ENCODE data around the gene DIAPH1.

Gene DIAPH1

DNA sequence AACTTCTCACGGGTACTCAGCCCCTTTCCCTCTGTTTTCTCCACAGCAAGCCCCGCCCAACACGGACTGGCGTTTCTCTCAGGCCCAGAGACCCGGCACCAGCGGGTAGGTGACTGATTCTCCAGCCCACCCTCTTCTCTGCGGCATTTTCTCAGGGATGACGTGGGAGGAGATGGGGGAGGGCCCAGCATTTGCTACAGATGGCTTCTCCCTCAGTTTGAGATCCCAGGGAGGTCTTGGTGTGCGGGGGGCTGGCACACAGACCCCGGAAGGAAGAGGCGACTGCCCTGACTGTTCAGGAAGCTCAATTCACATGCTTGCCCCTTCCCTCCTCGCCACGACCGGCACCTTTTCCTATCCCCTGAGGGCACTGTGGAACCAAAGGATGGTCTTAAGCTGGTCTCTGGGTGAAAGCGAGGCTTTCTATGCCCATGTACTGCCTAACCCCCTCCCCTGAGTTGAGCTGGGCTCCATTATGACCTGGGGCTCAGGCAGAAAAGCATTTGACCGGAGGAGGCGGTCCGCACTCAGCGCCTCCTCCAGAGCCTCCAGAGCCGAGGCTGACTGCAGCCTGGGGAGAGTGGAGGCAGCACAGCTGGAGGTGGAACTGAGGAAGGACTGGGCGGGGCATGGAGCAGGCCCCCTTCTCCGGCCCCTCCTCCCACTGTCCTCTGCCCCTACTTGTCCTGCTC is 123.9 kb downstream of the DIAPH1 start:
- no peak for DNase-seq

DNA sequence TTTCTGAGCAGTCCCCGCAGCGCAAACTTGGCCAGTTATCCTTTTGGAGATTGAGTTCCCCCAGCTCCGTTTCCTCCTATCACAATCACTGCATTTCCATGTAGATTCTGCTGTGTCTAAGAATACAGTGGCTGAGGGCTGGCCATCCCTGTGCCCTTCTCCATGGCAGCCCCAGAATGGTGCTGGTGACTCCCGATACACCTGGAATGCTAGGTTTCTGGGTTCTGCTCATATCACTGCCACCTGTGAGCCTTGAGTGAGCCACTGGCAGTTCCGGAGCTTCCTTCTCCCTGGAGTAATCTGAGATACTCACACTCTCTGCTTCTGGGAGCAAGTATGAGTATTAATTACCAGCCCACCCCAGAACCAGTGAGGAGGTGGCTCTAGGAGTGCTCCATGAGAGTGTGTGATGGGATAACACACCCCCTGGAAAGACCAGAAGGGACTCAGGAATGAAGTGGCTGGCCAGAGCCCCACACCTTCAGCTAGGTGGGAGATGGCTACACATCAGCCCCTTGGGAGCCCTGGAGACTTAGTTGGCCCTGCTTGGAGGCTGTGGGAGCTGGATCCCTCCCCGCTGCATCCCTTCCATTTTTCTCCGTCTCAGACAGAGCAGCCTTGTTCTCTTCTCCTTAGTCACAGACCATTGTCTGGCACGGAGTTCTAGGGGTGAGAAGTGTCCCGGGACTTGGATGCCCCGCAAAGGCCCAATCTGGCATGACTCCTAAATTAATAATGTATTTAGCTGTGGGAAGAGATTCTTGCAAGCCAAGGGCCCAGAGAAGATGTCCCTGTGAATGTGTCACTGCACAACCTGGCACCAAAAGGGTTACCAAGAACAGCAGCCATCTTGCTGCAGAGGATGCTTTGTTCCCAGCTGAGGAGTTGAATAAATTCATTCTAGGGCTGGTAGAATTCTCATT is 125.0 kb downstream of the DIAPH1 start:
- DNase-seq = no peak

DNA sequence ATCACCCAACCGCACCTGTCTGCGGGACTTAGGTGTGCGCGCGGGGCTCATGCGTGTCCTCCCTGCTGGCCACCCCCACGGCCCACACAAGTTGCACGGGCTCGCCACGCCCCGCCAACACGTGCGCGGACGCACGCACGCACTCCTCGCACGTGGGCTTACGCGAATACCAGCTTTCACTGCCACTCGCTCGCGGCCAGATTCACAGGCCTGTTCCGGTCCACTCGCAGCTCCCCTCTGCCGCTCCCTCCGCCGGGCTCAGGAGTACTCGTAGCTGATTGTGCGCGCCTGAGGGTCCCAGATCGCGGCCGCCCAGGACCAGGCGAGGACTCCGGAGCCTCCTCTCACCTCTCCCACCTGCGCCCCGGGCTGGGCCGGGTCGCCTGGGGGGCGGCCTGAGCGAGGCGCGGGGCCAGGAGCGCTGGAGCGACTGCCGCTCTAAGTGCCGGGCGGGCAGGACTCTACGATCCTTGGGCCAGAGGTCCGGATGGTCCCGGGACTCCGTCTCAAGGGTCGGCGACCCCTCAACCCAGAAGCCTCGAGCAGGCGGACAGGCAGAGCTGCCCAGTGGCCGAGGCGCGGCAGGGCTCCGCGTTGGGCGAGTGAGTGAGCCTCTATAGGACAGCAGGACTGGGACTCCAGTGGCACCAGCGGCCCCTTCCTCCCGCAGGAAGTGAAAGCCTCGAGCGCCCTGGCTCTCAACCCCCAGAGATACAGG is 126.5 kb downstream of the DIAPH1 start:
- no peak for DNase-seq

DNA sequence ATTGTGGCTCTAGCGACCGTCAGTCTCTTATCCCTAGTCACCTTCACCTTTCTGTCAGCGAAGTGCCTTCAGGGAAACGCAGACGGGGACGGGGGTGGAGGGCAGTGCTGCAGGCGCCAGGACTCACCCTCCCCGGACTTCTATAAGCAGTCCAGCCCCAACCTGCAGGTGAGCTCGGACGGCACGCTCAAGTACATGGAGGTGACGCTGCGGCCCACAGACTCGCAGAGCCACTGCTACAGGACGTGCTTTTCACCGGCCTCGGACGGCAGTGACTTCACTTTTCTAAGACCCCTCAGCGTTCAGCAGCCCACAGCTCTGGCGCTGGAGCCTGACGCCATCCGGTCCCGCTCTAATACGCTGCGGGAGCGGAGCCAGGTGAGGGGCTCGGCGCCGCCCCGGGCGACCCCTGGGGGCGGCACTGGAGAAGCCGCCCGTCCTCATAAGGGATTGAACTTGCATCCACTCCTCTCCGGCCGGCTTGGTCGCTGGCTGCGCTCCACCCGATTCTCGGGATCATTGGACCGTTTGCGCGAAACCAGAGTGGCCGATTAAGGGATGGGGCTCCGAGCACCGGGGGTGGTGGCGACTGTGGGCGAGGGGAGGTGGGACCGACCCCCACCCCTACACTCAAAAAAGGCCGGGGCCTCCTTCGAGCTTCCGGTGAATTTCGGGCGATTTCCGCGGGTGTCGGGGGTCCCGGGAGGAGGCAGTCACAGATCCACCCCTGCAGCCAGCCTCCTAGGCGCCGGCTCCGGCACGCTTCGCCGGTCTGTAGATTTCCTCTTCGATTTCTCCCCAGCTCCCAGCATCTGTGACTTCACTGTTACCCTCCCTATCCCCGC is 127.3 kb downstream of the DIAPH1 start:
- DNase-seq = no peak

DNA sequence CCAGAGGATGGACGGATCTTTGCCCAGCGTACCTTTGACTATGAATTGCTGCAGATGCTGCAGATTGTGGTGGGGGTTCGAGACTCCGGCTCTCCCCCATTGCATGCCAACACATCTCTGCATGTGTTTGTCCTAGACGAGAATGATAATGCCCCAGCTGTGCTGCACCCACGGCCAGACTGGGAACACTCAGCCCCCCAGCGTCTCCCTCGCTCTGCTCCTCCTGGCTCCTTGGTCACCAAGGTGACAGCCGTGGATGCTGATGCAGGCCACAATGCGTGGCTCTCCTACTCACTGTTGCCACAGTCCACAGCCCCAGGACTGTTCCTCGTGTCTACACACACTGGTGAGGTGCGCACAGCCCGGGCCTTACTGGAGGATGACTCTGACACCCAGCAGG is 128.0 kb downstream of the DIAPH1 start:
- DNase-seq = no peak

- no peak for DNase-seq
Measured at GRCh38 chr5:141490271-141490670, 128.5 kb downstream of the DIAPH1 start.

- no peak for DNase-seq
Measured at GRCh38 chr5:141489841-141490240, 129.0 kb downstream of the DIAPH1 start.

GRCh38 chr5:141488591-141489561 is 129.9 kb downstream of the DIAPH1 start, which contains the start of gene PCDHGC5:
TSS of gene PCDHGC5 (plus strand) at chr5:141489081. CDS start at chr5:141489241, 160 bp downstream.
- peak; percentile 7 for DNase-seq

DNA sequence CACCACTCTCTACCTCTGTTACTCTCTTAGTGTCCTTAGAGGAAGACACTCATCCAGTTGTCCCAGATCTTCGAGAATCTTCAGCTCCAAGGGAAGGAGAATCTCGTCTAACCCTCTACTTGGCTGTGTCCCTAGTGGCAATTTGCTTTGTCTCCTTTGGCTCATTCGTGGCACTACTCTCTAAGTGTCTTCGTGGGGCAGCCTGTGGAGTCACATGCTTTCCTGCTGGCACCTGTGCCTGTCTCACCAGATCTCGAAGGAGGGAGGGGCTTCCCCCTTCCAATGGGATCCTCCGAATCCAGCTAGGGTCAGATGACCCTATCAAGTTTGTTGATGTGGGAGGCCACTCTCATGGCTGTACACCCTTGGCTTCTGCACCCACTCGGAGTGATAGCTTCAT is 131.7 kb downstream of the DIAPH1 start:
- DNase-seq = no peak

DNA sequence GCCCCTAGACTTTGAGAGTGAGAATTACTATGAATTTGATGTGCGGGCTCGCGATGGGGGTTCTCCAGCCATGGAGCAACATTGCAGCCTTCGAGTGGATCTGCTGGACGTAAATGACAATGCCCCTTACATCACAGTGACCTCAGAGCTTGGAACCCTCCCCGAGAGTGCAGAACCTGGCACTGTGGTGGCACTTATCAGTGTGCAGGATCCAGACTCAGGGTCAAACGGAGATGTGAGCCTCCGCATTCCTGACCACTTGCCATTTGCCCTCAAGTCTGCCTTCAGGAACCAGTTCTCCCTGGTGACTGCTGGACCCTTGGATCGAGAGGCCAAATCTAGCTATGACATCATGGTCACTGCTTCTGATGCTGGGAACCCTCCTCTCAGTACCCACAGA is 132.7 kb downstream of the DIAPH1 start:
- no peak for DNase-seq

DNA sequence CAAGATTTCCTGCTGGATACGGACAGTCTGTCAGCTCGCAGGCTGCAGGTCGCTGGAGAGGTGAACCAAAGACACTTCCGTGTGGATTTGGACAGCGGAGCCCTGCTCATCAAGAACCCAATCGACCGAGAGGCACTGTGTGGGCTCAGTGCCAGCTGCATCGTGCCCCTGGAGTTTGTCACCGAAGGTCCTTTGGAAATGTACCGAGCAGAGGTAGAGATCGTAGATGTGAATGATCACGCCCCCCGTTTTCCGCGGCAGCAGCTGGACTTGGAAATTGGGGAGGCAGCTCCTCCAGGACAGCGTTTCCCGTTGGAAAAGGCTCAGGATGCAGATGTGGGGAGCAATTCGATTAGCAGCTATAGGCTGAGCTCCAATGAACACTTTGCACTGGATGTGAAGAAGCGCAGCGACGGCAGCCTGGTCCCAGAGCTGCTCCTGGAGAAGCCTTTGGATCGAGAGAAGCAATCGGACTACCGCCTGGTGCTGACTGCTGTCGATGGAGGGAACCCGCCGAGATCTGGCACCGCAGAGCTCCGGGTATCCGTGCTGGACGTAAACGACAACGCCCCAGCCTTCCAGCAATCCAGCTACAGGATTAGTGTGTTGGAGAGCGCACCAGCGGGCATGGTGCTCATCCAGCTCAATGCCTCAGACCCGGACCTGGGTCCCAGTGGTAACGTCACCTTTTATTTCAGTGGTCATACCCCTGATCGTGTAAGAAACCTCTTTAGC is 133.3 kb downstream of the DIAPH1 start:
- DNase-seq = no peak

DNA sequence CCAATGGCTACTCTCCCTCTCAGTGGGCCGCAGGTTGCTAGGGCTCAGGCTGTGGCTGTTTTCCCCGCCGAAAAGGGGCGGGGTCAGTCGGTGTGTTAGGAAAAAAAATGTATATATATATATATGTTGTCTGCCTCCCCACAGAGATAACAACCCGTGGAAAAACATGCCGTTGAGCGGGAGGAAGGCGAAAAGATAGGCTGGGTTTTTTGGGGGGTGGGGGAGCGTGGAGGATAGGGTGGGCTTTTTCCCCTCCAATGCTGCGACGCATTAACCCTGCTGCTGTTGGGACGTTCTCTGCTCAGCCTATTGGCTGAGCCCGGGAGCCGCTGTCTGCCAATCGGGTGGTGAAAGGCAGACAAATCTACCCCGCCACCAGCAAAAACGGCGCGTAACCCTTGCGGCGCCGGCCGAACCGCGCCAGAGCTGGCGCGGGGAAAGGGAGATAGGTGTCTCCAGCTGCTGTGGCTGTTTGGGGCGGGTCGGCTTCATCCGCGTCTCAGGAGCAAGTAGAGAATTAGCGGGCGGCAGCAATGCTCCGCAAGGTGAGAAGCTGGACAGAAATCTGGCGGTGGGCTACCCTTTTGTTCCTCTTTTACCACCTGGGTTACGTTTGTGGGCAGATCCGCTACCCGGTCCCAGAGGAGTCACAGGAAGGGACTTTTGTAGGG is 134.0 kb downstream of the DIAPH1 start, which contains the start of gene PCDHGC4:
Gene PCDHGC4 (plus strand): TSS at position 390 of the 671 bp plus-strand sequence. CDS start 144 bp downstream, at position 534.
- no peak for DNase-seq

DNA sequence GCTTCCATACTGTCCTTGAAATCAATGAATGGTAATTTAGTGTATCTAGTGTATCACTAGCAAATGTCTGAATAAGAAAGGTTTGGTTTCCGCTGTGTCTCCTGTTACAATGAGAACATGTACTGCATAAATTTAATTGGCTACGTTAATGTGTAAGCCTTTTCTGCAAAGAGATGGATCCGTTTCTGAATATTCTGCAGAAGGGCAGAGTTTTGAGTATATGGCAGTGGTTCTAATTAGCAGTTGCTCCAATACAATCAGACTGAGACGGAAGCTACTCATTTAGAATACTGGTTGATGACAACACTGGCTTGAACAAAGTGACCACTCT is 134.5 kb downstream of the DIAPH1 start:
- DNase-seq = no peak

DNA sequence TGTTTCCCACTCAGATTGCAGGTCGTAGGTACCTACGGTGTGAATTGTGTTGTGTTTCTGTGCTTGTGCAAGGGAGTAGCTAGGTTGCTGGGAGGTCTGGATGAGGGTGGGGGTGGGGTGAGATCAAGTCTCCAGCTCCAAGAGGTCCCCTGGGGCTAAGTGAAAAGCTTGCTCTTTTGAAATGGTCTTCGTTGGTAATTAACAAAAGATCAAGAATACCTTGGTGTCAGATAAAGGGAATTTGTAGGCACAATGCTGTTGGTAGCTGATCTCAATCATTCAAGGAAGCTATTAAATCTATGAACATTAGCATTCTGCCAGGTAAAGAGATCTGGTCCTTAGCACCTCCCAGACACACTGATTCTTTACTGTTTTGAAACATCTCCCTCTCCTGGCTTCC is 134.9 kb downstream of the DIAPH1 start:
- no peak for DNase-seq

DNA sequence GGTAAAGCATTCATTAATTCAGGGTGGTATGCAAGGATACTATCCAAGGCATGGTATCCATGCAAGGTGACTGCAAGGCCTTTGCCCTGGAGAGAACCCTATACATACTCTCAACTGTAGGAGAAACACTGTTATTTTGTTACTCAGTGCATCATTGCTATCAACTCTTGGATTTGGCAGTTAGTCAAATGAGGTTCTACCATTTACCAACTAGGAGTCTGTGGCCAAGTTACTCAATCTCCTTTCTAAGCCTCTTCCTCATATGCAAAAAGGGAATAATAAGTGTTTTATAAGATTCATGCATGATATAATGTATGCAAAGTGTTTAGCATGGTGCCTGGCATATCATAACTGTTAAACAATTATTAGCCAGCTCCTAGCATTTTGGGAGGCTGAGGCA is 139.0 kb downstream of the DIAPH1 start:
- no peak for DNase-seq

DNA sequence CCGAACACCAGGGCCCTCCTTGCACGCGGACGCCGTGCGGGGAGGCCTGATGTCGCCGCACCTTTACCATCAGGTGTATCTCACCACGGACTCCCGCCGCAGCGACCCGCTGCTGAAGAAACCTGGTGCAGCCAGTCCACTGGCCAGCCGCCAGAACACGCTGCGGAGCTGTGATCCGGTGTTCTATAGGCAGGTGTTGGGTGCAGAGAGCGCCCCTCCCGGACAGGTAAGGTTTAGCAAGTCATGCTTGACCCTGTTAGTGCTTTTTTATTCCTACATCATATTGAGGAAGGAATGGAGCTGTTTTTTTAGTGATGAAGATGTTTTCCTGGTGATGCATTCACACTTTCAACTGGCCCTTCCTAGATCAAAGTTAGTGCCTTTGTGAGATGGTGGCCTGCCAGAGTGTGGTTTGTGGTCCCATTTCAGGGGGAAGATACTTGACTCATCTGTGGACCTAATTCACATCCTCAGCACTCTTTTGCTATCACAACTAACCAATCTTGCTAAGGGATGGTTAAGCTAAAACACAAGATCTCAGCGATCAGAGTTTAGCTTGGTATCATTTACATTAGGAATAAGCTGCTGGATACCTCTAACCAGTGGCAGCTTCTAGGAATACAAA is 140.4 kb downstream of the DIAPH1 start:
- no peak for DNase-seq

GRCh38 chr5:141477815-141478214 is 141.0 kb downstream of the DIAPH1 start:
- no peak for DNase-seq

DNA sequence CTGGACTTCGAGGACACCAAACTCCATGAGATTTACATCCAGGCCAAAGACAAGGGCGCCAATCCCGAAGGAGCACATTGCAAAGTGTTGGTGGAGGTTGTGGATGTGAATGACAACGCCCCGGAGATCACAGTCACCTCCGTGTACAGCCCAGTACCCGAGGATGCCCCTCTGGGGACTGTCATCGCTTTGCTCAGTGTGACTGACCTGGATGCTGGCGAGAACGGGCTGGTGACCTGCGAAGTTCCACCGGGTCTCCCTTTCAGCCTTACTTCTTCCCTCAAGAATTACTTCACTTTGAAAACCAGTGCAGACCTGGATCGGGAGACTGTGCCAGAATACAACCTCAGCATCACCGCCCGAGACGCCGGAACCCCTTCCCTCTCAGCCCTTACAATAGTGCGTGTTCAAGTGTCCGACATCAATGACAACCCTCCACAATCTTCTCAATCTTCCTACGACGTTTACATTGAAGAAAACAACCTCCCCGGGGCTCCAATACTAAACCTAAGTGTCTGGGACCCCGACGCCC is 141.7 kb downstream of the DIAPH1 start:
- no peak for DNase-seq
